ENCODE data around the gene PRKN. TPM values are rescaled to one million over a fixed set of nuclear protein-coding genes. Genes with fewer than 3 reads are reported as not detected.

PRKN gene
- total and polyA plus RNA-seq, 2 experiments from 2014 or later, result 0.10 to 0.84 TPM

DNA sequence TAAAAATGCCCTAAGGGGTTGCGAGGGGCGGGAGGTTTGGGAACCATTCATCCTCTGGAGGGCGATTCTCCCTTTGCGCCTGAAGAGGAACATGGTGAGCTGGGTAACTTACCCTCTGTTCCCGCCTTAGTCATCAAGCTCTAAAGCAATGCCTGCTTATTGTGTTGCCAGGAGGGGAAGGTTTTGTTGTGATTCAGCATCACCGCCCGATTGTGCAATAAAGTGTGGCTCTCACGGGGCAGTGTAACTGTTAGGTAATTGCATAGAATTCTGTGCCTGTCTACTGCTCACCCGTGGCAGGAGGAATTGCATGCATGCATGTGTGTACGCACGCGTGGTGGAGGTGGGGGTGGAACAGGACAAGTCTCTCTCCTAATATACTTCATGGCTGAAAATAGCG lies 1358.2 kb downstream of the PRKN start (continued):
- TF ChIP-seq, protein P1, sequence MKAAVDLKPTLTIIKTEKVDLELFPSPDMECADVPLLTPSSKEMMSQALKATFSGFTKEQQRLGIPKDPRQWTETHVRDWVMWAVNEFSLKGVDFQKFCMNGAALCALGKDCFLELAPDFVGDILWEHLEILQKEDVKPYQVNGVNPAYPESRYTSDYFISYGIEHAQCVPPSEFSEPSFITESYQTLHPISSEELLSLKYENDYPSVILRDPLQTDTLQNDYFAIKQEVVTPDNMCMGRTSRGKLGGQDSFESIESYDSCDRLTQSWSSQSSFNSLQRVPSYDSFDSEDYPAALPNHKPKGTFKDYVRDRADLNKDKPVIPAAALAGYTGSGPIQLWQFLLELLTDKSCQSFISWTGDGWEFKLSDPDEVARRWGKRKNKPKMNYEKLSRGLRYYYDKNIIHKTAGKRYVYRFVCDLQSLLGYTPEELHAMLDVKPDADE (IDR thresholded peaks at IDR 0.05), result no peak
- TF ChIP-seq POLR2AphosphoS5 (IDR thresholded peaks at IDR 0.05; ENCODE audit: low read depth) (no peak), EZH2phosphoT487 (IDR thresholded peaks at IDR 0.05; ENCODE audit: unreplicated experiment) (no peak), JUNB (IDR thresholded peaks at IDR 0.05; ENCODE audit: unreplicated experiment) (no peak), EZH2 (IDR thresholded peaks at IDR 0.05; ENCODE audit: low read depth, unreplicated experiment) (no peak), CREB1 (CRISPR knock-in tag; IDR thresholded peaks at IDR 0.05; ENCODE audit: low read depth) (no peak)

DNA sequence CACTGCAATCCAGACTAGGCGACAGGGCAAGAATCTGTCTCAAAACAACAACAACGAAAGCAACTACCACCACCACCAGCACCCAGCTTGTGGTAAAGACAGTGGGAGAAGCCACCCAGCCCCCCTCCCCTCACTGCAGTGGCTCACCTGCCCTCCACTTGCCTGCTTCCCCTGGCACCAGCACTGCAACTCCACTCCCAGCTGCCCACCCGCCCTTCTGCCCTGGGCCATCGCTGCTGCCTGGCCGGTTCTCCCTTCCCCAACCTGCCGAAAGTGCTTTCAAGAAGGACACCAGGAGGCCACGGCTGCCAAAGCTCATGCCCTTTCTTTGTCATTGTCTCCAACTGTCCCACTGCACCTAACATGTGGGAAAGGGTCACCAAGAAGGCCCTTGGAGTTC lies 1359.1 kb downstream of the PRKN start:
- no peaks in the 10 kb centered on the region for H3K79me2 ChIP-seq (replicated peaks; ENCODE audit: insufficient read depth)
- no peak overlapping the region for H3K27ac ChIP-seq (ENCODE audit: low read depth)
- no peaks in the 10 kb centered on the region for H3K4me1 ChIP-seq (ENCODE audit: insufficient read depth)
- TF ChIP-seq EZH2phosphoT487 (IDR thresholded peaks at IDR 0.05; ENCODE audit: unreplicated experiment), result no peak
- H3K4me1 Mint-ChIP-seq, result no peaks in the 10 kb centered on the region
- H3K36me3 ChIP-seq (ENCODE audit: insufficient read depth), result no peaks in the 10 kb centered on the region
- H3K9me3 Mint-ChIP-seq, result peaks cover 3% of the 10 kb centered on the region
- H3K4me3 Mint-ChIP-seq, result no peak overlapping the region
- no peaks in the 10 kb centered on the region for H3K9me2 ChIP-seq (ENCODE audit: insufficient read depth)
- no peak overlapping the region for H3K4me2 ChIP-seq
- no peak overlapping the region for H2AFZ ChIP-seq
- H3K27ac Mint-ChIP-seq, result no peak overlapping the region
- no peaks in the 10 kb centered on the region for H4K20me1 ChIP-seq (replicated peaks; ENCODE audit: insufficient read depth)
- H3F3A ChIP-seq (replicated peaks; ENCODE audit: low read depth), result no peaks in the 10 kb centered on the region
- DNase-seq (ENCODE audit: low spot score) (no peak), ATAC-seq (no peak)
- H3K27me3 Mint-ChIP-seq (ENCODE audit: insufficient read depth, low read depth, poor library complexity), result peaks cover 4% of the 10 kb centered on the region
- peaks cover under 1% of the 10 kb centered on the region; the same call in 1 of the 3 replicates for H3K36me3 Mint-ChIP-seq (ENCODE audit: low read depth)
- no peak overlapping the region for H3K4me3 ChIP-seq
- H3K27me3 ChIP-seq (ENCODE audit: insufficient read depth), result no peaks in the 10 kb centered on the region

DNA sequence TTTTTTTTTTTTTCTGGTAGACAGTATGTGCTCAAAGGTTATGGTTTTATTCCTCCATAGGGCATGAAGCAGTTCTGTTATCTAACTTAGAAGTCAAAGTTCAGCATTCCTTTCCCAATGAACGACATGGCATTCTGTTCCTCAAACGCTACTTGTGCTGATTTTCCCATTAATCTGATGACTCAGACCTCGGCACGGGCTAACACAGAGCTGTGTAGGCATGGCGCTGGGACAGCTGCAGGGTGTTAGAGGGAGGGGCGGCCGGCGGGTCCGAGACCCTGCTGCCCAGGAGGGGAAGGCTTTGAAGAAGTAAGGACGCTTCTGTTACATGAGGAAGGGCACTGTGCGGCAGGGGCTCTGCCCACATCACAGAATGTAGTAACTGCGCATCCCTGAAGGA lies 1360.1 kb downstream of the PRKN start:
- H4K20me1 ChIP-seq (replicated peaks; ENCODE audit: insufficient read depth), result no peaks in the 10 kb centered on the region
- Mint-ChIP-seq H3K36me3 (ENCODE audit: low read depth) (peaks cover 8% of the 10 kb centered on the region), H3K27ac (no peak overlapping the region), H3K9me3 (peaks cover 12% of the 10 kb centered on the region), H3K4me3 (no peak overlapping the region), H3K27me3 (ENCODE audit: insufficient read depth, low read depth, poor library complexity) (peaks cover 4% of the 10 kb centered on the region), H3K4me1 (no peaks in the 10 kb centered on the region)
- H3K27ac ChIP-seq (ENCODE audit: low read depth), result no peak overlapping the region
- no peak overlapping the region for H2AFZ ChIP-seq
- no peaks in the 10 kb centered on the region for H3F3A ChIP-seq (replicated peaks; ENCODE audit: low read depth)
- no peaks in the 10 kb centered on the region for H3K9me2 ChIP-seq (ENCODE audit: insufficient read depth)
- ATAC-seq (no peak), DNase-seq (ENCODE audit: low spot score) (no peak)
- H3K79me2 ChIP-seq (replicated peaks; ENCODE audit: insufficient read depth), result no peaks in the 10 kb centered on the region
- H3K36me3 ChIP-seq (ENCODE audit: insufficient read depth), result no peaks in the 10 kb centered on the region
- no peak overlapping the region for H3K4me2 ChIP-seq
- H3K27me3 ChIP-seq (ENCODE audit: insufficient read depth), result no peaks in the 10 kb centered on the region
- no peak overlapping the region for H3K4me3 ChIP-seq
- no peaks in the 10 kb centered on the region for H3K4me1 ChIP-seq (ENCODE audit: insufficient read depth)
- TF ChIP-seq, protein P2, sequence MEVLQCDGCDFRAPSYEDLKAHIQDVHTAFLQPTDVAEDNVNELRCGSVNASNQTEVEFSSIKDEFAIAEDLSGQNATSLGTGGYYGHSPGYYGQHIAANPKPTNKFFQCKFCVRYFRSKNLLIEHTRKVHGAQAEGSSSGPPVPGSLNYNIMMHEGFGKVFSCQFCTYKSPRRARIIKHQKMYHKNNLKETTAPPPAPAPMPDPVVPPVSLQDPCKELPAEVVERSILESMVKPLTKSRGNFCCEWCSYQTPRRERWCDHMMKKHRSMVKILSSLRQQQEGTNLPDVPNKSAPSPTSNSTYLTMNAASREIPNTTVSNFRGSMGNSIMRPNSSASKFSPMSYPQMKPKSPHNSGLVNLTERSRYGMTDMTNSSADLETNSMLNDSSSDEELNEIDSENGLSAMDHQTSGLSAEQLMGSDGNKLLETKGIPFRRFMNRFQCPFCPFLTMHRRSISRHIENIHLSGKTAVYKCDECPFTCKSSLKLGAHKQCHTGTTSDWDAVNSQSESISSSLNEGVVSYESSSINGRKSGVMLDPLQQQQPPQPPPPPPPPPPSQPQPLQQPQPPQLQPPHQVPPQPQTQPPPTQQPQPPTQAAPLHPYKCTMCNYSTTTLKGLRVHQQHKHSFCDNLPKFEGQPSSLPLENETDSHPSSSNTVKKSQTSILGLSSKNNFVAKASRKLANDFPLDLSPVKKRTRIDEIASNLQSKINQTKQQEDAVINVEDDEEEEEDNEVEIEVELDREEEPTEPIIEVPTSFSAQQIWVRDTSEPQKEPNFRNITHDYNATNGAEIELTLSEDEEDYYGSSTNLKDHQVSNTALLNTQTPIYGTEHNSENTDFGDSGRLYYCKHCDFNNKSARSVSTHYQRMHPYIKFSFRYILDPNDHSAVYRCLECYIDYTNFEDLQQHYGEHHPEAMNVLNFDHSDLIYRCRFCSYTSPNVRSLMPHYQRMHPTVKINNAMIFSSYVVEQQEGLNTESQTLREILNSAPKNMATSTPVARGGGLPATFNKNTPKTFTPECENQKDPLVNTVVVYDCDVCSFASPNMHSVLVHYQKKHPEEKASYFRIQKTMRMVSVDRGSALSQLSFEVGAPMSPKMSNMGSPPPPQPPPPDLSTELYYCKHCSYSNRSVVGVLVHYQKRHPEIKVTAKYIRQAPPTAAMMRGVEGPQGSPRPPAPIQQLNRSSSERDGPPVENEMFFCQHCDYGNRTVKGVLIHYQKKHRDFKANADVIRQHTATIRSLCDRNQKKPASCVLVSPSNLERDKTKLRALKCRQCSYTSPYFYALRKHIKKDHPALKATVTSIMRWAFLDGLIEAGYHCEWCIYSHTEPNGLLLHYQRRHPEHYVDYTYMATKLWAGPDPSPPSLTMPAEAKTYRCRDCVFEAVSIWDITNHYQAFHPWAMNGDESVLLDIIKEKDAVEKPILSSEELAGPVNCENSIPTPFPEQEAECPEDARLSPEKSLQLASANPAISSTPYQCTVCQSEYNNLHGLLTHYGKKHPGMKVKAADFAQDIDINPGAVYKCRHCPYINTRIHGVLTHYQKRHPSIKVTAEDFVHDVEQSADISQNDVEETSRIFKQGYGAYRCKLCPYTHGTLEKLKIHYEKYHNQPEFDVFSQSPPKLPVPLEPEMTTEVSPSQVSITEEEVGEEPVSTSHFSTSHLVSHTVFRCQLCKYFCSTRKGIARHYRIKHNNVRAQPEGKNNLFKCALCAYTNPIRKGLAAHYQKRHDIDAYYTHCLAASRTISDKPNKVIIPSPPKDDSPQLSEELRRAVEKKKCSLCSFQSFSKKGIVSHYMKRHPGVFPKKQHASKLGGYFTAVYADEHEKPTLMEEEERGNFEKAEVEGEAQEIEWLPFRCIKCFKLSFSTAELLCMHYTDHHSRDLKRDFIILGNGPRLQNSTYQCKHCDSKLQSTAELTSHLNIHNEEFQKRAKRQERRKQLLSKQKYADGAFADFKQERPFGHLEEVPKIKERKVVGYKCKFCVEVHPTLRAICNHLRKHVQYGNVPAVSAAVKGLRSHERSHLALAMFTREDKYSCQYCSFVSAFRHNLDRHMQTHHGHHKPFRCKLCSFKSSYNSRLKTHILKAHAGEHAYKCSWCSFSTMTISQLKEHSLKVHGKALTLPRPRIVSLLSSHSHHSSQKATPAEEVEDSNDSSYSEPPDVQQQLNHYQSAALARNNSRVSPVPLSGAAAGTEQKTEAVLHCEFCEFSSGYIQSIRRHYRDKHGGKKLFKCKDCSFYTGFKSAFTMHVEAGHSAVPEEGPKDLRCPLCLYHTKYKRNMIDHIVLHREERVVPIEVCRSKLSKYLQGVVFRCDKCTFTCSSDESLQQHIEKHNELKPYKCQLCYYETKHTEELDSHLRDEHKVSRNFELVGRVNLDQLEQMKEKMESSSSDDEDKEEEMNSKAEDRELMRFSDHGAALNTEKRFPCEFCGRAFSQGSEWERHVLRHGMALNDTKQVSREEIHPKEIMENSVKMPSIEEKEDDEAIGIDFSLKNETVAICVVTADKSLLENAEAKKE (CRISPR knock-in tag; IDR thresholded peaks at IDR 0.05), result no peak
- TF ChIP-seq JUNB (IDR thresholded peaks at IDR 0.05; ENCODE audit: unreplicated experiment), result no peak
- TF ChIP-seq, protein P3, sequence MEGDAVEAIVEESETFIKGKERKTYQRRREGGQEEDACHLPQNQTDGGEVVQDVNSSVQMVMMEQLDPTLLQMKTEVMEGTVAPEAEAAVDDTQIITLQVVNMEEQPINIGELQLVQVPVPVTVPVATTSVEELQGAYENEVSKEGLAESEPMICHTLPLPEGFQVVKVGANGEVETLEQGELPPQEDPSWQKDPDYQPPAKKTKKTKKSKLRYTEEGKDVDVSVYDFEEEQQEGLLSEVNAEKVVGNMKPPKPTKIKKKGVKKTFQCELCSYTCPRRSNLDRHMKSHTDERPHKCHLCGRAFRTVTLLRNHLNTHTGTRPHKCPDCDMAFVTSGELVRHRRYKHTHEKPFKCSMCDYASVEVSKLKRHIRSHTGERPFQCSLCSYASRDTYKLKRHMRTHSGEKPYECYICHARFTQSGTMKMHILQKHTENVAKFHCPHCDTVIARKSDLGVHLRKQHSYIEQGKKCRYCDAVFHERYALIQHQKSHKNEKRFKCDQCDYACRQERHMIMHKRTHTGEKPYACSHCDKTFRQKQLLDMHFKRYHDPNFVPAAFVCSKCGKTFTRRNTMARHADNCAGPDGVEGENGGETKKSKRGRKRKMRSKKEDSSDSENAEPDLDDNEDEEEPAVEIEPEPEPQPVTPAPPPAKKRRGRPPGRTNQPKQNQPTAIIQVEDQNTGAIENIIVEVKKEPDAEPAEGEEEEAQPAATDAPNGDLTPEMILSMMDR (conservative IDR thresholded peaks at IDR 0.05; ENCODE audit: low read depth in 2 of 2), result no peak
- no peak for TF ChIP-seq CREB1 (CRISPR knock-in tag; IDR thresholded peaks at IDR 0.05; ENCODE audit: low read depth)
- no peak for TF ChIP-seq EZH2 (IDR thresholded peaks at IDR 0.05; ENCODE audit: low read depth, unreplicated experiment)
- no peak for TF ChIP-seq ZNF331 (CRISPR knock-in tag; IDR thresholded peaks at IDR 0.05; ENCODE audit: low read depth)
- TF ChIP-seq POLR2AphosphoS5 (IDR thresholded peaks at IDR 0.05; ENCODE audit: low read depth), result no peak
- TF ChIP-seq ZNF114 (CRISPR knock-in tag; IDR thresholded peaks at IDR 0.05), result no peak
- no peak for TF ChIP-seq EZH2phosphoT487 (IDR thresholded peaks at IDR 0.05; ENCODE audit: unreplicated experiment)
- TF ChIP-seq NANOG (IDR thresholded peaks at IDR 0.05; ENCODE audit: borderline replicate concordance), result no peak

All from GM23338 (cell line).